GM21526 (cell line): ENCODE results near the gene DNAH11.
"Not testable (repeated sequence)": the region's sequence is repeated elsewhere in the genome, so short reads cannot be mapped to it uniquely, and the experiment has no call there.

ENCODE experiments used
- ATAC-seq: cut with Tn5 transposase; IDR thresholded peaks from one replicate; pipeline ENCODE4 v1.9.1; 2021; ENCODE audit warnings: moderate library complexity; ENCODE audit not compliant: unreplicated experiment, low FRiP score

The DNAH11 gene

GRCh38 chr7:21915140-21915539 is 372.3 kb downstream of the DNAH11 start:
- no peak for ATAC-seq

- ATAC-seq, result no peak
These were observed 373.3 kb downstream of the DNAH11 start for GRCh38 chr7:21916176-21916575.

GRCh38 chr7:21916629-21917028 is 373.8 kb downstream of the DNAH11 start:
- no peak for ATAC-seq

GRCh38 chr7:21918216-21918615 is 375.4 kb downstream of the DNAH11 start:
- no peak for ATAC-seq

GRCh38 chr7:21920936-21921335 is 378.1 kb downstream of the DNAH11 start:
- ATAC-seq, result no peak

GRCh38 chr7:21922605-21923004 is 379.8 kb downstream of the DNAH11 start:
- no peak for ATAC-seq

- no peak for ATAC-seq
These were observed 380.8 kb downstream of the DNAH11 start for GRCh38 chr7:21923658-21924057.

- no peak for ATAC-seq
These were observed 383.6 kb downstream of the DNAH11 start for GRCh38 chr7:21926448-21926847.

- no peak for ATAC-seq
These were observed 384.9 kb downstream of the DNAH11 start for GRCh38 chr7:21927693-21928092.

GRCh38 chr7:21933293-21933692 is 390.5 kb downstream of the DNAH11 start:
- not testable (repeated sequence) for ATAC-seq

- ATAC-seq, result no peak
These were observed 392.0 kb downstream of the DNAH11 start for GRCh38 chr7:21934808-21935207.

GRCh38 chr7:21938463-21938862 is 395.6 kb downstream of the DNAH11 start:
- no peak for ATAC-seq

- peak; percentile 75 for ATAC-seq
These were observed 396.5 kb downstream of the DNAH11 start for GRCh38 chr7:21939136-21939857.

GRCh38 chr7:21939858-21940372 is 397.1 kb downstream of the DNAH11 start:
- no peak for ATAC-seq

GRCh38 chr7:21941611-21942141 is 398.8 kb downstream of the DNAH11 start:
- ATAC-seq, result peak; percentile 21

GRCh38 chr7:21942955-21943354 is 400.1 kb downstream of the DNAH11 start:
- no peak for ATAC-seq

- ATAC-seq, result no peak
These were observed 400.6 kb downstream of the DNAH11 start for GRCh38 chr7:21943436-21943835.

- ATAC-seq, result no peak
These were observed 402.0 kb downstream of the DNAH11 start for GRCh38 chr7:21944616-21945453.

- peak; percentile 82 for ATAC-seq
These were observed 402.8 kb downstream of the DNAH11 start, which contains the start of gene CDCA7L for GRCh38 chr7:21945454-21946221. TSS of gene CDCA7L (minus strand) at chr7:21945899. CDS start at chr7:21945804, 95 bp downstream.

GRCh38 chr7:21946222-21946709 is 403.4 kb downstream of the DNAH11 start:
- no peak for ATAC-seq
